ENCODE data around the gene DYNC1H1.

DNA sequence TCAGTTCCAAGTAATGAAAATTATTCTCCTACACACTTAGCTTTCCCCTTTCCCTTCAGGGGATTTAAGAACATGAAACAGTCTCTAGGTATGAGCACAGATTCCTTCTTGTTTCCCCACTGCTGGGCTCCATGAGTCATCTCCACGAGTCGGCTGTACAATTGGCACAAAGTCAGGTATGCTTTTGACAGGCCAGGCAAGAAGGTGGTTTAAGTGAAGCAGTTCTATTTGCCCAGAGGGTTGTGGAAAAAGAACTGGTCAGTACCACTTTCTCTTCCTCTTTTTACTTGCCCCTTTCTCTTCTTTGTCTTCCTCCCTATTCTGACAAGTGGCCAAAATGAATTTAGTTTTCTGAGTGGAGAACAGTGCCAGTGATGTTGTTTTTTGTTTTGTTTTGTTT is 16.3 kb downstream of the DYNC1H1 start:
- TF ChIP-seq CTCF (conservative IDR thresholded peaks at IDR 0.05) (no peak), ZFX (IDR thresholded peaks at IDR 0.05) (no peak)

Measured in C4-2B (cell line).